Stomach (tissue), 9 donors: ENCODE data around the gene PREPL. TPM values are rescaled to one million over a fixed set of nuclear protein-coding genes. Genes with fewer than 3 reads are reported as not detected.
A peak's percentile ranks its signal among the peaks of the same experiment; 100 is the strongest.
"Not testable (repeated sequence)": the region's sequence is repeated elsewhere in the genome, so short reads cannot be mapped to it uniquely, and the experiment has no call there.

Experiments used
- DNase-seq, 2 donors: peaks; one replicate each; pipeline versions ENCODE4 v3.0.0 to v3.0.0-alpha.2; 2013 to 2019
- H3K27ac ChIP-seq, 5 donors: fragments of 200-600 bp in 4 of 5; sonication (generic) in 4 of 5; one replicate each; pipeline ENCODE4 v1.5.1; 2013 to 2019; ENCODE audit warnings: mild to moderate bottlenecking in 1 of 5, moderate library complexity in 1 of 5
- H3K27me3 ChIP-seq, 3 donors: fragments of 200-600 bp; sonication (generic); one replicate each; pipeline ENCODE4 v1.5.1; 2017 to 2019; ENCODE audit warnings: mixed run types in 1 of 3
- H3K36me3 ChIP-seq, 4 donors: fragments of 200-600 bp; sonication (generic); 1 replicate in 3 of 4; 2 replicates in 1 of 4; pipeline ENCODE4 v1.5.1; 2016 to 2019
- H3K4me1 ChIP-seq, 4 donors: fragments of 200-600 bp; sonication (generic); one replicate each; pipeline ENCODE4 v1.5.1; 2016 to 2019
- H3K4me3 ChIP-seq, 4 donors: fragments of 200-600 bp; sonication (generic) in 3 of 4; one replicate each; pipeline ENCODE4 v1.5.1; 2016 to 2019; ENCODE audit warnings: mild to moderate bottlenecking in 1 of 4
- H3K9me3 ChIP-seq, 4 donors: fragments of 200-600 bp; sonication (generic); one replicate each; pipeline ENCODE4 v1.5.1; 2016 to 2019
- EP300 ChIP-seq: sonication (generic); formaldehyde crosslinking; IDR thresholded peaks from one replicate; pipeline ENCODE4 v1.6.1; 2017; ENCODE audit warnings: antibody characterized with exemption
- POLR2A ChIP-seq, 4 donors: fragments of 450-650 bp; IDR thresholded peaks; one replicate each; pipeline ENCODE4 v1.6.1; 2016; ENCODE audit warnings: antibody characterized with exemption in 4 of 4, control low read depth in 2 of 4, mild to moderate bottlenecking in 1 of 4, moderate library complexity in 1 of 4
- POLR2AphosphoS5 ChIP-seq, 3 donors: sonication (generic); formaldehyde crosslinking; IDR thresholded peaks; one replicate each; pipeline ENCODE4 v1.6.1; 2016; ENCODE audit warnings: antibody characterized with exemption in 3 of 3
- WGBS, 5 donors: extraction: QIAGEN DNeasy Blood & Tissue Kit in 3 of 5; methylation state at CpG; one replicate each; pipeline versions ENCODE4 v1.1.5 to v1.1.7; 2013 to 2018; 5-methylcytosine and 5-hydroxymethylcytosine counted together
- intact Hi-C: fragments of 100-400 bp; cut with DNase I; formaldehyde crosslinking; loops from one replicate; pipeline ENCODE4 v1.15.1; 2023; ENCODE audit warnings: low total_unique reads
- polyA plus RNA-seq, 3 donors: library from polyadenylated mRNA; stranded (reverse); fragments of 200-250 nt; gene quantifications; one replicate each; pipeline ENCODE4 v1.2.3, GENCODE V29; 2013
- total RNA-seq, 5 donors: library from RNA; depleted of rRNA; stranded (reverse); fragments of >200 nt; gene quantifications; one replicate each; pipeline versions ENCODE4 v1.1.0 to v1.2.3, GENCODE V29; 2014 to 2016
- TF ChIP-seq, protein P1 (sequence below), 7 experiments: fragments of 450-650 bp in 4 of 7; fragments of 200-600 bp in 3 of 7; sonication (generic) in 3 of 7; IDR thresholded peaks; one replicate each; pipeline ENCODE4 v1.5.1; 2016 to 2019; ENCODE audit warnings: antibody characterized with exemption in 7 of 7, control low read depth in 2 of 7, mild to moderate bottlenecking in 1 of 7
- donor health status: healthy with polysubstance abuse.
- donor health status: Bipolar disorder and iron deficiency.
- donor health status: healthy.

Gene PREPL
- total and polyA plus RNA-seq, 8 donors = 8.1 to 65.0 (median 21.8) TPM

DNA sequence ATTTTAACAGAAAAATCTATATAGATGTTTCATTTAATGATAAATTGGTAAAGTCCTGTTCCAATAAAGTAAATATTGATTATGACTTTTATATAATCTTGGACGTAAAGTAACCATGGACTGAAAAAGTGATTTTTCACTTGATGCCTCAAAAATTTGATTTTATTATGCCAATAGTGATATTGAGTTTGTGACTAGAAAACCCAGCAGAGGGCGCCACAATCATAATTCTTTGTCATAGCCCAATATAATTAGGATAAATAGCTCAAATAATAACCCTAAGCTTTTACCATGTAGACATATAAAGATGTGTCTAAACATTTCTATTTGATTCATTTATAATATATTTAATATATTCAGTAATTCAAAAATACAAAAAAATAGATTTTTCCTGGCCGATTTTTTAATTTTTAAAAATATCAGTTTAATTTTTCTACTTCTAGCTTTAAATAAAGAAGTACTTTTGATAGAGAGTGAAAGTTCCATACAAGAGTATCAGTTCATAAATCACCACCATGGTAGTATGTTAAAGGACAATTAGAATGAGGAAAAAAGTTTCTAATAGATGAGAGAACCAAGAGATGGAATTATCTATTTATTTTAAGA lies 31.1 kb upstream of the PREPL start:
- DNase-seq = peak; percentile 48 to 68
- intact Hi-C loops = loop anchor here (10.0 kb wide), 1 partner anchor 562 kb away; no protein-coding TSS in a partner anchor
- no peak for TF ChIP-seq POLR2A (IDR thresholded peaks at IDR 0.05)
- TF ChIP-seq, protein P1, sequence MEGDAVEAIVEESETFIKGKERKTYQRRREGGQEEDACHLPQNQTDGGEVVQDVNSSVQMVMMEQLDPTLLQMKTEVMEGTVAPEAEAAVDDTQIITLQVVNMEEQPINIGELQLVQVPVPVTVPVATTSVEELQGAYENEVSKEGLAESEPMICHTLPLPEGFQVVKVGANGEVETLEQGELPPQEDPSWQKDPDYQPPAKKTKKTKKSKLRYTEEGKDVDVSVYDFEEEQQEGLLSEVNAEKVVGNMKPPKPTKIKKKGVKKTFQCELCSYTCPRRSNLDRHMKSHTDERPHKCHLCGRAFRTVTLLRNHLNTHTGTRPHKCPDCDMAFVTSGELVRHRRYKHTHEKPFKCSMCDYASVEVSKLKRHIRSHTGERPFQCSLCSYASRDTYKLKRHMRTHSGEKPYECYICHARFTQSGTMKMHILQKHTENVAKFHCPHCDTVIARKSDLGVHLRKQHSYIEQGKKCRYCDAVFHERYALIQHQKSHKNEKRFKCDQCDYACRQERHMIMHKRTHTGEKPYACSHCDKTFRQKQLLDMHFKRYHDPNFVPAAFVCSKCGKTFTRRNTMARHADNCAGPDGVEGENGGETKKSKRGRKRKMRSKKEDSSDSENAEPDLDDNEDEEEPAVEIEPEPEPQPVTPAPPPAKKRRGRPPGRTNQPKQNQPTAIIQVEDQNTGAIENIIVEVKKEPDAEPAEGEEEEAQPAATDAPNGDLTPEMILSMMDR (IDR thresholded peaks at IDR 0.05) = peak in 4 of 7 experiments; percentile 17 to 51 (median 32)
- WGBS, 5 donors = 45 to 57% (median 50%) methylated on average over 3 of the region's 3 CpGs
- Histone ChIP-seq H3K4me1 (no peaks in the 10 kb centered on the region), H3K27me3 (no peaks in the 10 kb centered on the region), H3K9me3 (no peaks in the 10 kb centered on the region), H3K36me3 (no peaks in the 10 kb centered on the region), H3K4me3 (no peak overlapping the region), H3K27ac (no peak overlapping the region)

DNA sequence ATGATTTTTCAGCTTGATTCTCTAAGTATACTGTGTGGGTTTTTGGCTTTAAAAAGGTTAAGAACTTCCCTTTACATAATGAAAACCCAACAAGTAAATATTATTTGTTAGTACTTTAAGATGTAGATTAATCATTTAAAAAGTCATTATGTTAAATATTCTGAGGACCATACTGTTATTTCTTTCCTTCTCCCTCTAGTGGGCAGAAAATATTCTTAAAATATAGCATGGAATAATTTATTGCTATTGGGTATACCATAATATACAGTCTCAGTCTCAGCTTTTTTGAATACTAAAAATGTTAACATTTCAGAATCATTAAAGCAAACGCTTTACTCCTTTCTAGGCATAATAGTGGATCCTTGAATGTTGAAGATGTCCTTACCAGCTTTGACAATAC lies 28.6 kb upstream of the PREPL start:
- no peaks in the 10 kb centered on the region for H3K36me3 ChIP-seq
- intact Hi-C loops = loop anchor here (10.0 kb wide), 1 partner anchor 565 kb away; no protein-coding TSS in a partner anchor
- no peaks in the 10 kb centered on the region for H3K27me3 ChIP-seq
- no peak overlapping the region for H3K27ac ChIP-seq
- no peak for TF ChIP-seq EP300
- no peak for TF ChIP-seq POLR2A (IDR thresholded peaks at IDR 0.05)
- TF ChIP-seq POLR2AphosphoS5 (IDR thresholded peaks at IDR 0.05) = no peak
- TF ChIP-seq, protein P1 (IDR thresholded peaks at IDR 0.05) = peak in 2 of 7 experiments; percentile 13 to 32
- DNase-seq = no peak
- no peak overlapping the region for H3K4me3 ChIP-seq
- no peaks in the 10 kb centered on the region for H3K4me1 ChIP-seq
- WGBS, 5 donors = 84 to 94% (median 89%) methylated on average over 1 of the region's 1 CpG
- H3K9me3 ChIP-seq = no peaks in the 10 kb centered on the region

DNA sequence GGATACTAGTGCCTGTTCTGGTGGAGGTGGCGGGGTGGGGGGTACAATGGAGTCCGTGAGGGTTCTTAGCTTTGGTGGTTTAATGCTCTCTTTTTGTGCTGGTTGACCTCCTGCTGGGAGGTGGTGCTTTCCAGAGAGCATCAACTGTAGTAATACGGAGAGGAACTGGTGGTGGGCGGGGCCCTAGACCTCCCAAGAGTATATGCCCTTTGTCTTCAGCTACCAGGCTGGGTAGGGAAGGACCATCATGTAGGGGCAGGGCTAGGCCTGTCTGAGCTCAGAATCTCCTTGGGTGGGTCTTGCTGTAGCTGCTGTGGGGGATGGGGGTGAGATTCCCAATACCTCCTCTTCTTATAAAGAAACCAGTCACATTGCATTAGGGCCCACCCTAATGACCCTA lies 27.6 kb upstream of the PREPL start:
- intact Hi-C loops = no loop called here
- H3K4me3 ChIP-seq = no peak overlapping the region
- TF ChIP-seq POLR2A (IDR thresholded peaks at IDR 0.05) = no peak
- no peak for TF ChIP-seq POLR2AphosphoS5 (IDR thresholded peaks at IDR 0.05)
- no peak for TF ChIP-seq EP300
- TF ChIP-seq, protein P1 (IDR thresholded peaks at IDR 0.05) = no peak
- no peak for DNase-seq
- no peaks in the 10 kb centered on the region for H3K4me1 ChIP-seq
- no peaks in the 10 kb centered on the region for H3K36me3 ChIP-seq
- no peaks in the 10 kb centered on the region for H3K27me3 ChIP-seq
- 60 to 76% (median 66%) methylated on average over 4 of the region's 4 CpGs for WGBS, 5 donors
- H3K27ac ChIP-seq = no peak overlapping the region
- no peaks in the 10 kb centered on the region for H3K9me3 ChIP-seq

DNA sequence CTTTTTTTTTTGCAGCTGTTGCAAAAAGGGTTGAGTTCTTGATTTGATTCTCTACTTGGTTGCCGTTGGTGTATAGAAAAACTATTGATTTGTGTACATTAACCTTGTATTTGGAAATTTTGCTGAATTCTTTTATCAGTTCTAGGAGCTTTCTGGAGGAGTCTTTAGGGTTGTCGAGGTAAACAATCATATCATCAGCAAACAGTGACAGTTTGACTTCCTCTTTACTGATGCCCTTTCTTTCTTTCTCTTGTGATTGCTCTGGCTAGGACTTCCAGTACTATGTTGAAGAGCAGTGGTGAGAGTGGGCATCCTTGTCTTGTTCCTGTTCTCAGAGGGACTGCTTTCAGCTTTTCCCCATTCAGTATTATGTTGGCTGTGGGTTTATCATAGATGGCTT lies 23.9 kb upstream of the PREPL start:
- H3K9me3 ChIP-seq, intact Hi-C loops, H3K4me3 ChIP-seq, H3K27me3 ChIP-seq, H3K4me1 ChIP-seq, H3K27ac ChIP-seq, DNase-seq: not testable (repeated sequence)
- H3K36me3 ChIP-seq = peaks cover 0 to 16% (median 12%) of the 10 kb centered on the region in 4 donors
- 57 to 76% (median 61%) methylated on average over 2 of the region's 2 CpGs for WGBS, 5 donors

DNA sequence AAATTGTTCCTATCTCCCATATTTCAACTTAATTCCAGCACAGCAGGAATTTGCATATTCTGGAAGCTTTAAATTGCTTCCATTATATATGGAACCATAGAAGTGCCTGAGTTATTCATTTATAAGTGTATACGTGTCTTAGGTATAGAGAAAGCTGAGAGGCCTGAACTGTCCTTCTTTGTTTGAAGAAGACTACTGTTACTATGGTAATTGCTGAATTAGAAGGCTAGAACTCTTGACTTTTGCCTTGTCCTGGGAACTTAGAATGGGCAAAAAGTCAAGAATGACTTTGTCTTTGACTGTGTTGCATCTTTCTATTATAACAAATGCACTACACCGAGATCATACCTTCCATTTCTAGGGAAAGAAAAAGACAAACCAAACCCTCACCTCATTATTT lies 16.2 kb upstream of the PREPL start:
- Histone ChIP-seq H3K9me3 (no peaks in the 10 kb centered on the region), H3K4me1 (no peaks in the 10 kb centered on the region), H3K36me3 (peaks cover 0 to 11% (median 7%) of the 10 kb centered on the region in 4 donors), H3K27ac (no peak overlapping the region), H3K4me3 (no peak overlapping the region), H3K27me3 (no peaks in the 10 kb centered on the region)
- 90 to 100% (median 95%) methylated on average over 2 of the region's 2 CpGs for WGBS, 5 donors
- no peak for DNase-seq
- TF ChIP-seq, protein P1 (IDR thresholded peaks at IDR 0.05) = no peak
- TF ChIP-seq POLR2AphosphoS5 (IDR thresholded peaks at IDR 0.05) = no peak
- no peak for TF ChIP-seq EP300
- TF ChIP-seq POLR2A (IDR thresholded peaks at IDR 0.05) = no peak
- intact Hi-C loops = no loop called here
